ENCODE data around the gene GATA2. TPM values are rescaled to one million over a fixed set of nuclear protein-coding genes. Genes with fewer than 3 reads are reported as not detected.

Gene GATA2
- total RNA-seq, 4 donors from 2014 or later: 2.8 to 11.6 (median 8.1) TPM

- no peak overlapping the region for H3K4me3 ChIP-seq
- no peak for TF ChIP-seq CTCF (IDR thresholded peaks at IDR 0.05)
- no peak for TF ChIP-seq POLR2A (IDR thresholded peaks at IDR 0.05)
- no peak for DNase-seq
- H3K9me3 ChIP-seq: no peaks in the 10 kb centered on the region
- H3K36me3 ChIP-seq: no peaks in the 10 kb centered on the region
- peaks cover 0 to 18% of the 10 kb centered on the region in 2 donors for H3K27me3 ChIP-seq
- peaks cover 0 to 12% (median 0%) of the 10 kb centered on the region in 4 donors for H3K4me1 ChIP-seq
- H3K27ac ChIP-seq: no peak overlapping the region
Observed at GRCh38 chr3:128435058-128435457, 57.9 kb downstream of the GATA2 start.

GRCh38 chr3:128434524-128434923, 58.5 kb downstream of the GATA2 start:
- DNase-seq: no peak
- Histone ChIP-seq H3K4me1 (peaks cover 0 to 12% (median 0%) of the 10 kb centered on the region in 4 donors), H3K36me3 (no peaks in the 10 kb centered on the region), H3K27ac (no peak overlapping the region), H3K4me3 (no peak overlapping the region), H3K27me3 (peaks cover 0 to 18% of the 10 kb centered on the region in 2 donors), H3K9me3 (no peaks in the 10 kb centered on the region)
- TF ChIP-seq CTCF (IDR thresholded peaks at IDR 0.05) (no peak), POLR2A (IDR thresholded peaks at IDR 0.05) (no peak)

- no peak for DNase-seq
- H3K27me3 ChIP-seq: peaks cover 0 to 18% of the 10 kb centered on the region in 2 donors
- H3K4me1 ChIP-seq: peaks cover 0 to 12% (median 0%) of the 10 kb centered on the region in 4 donors
- TF ChIP-seq POLR2A (IDR thresholded peaks at IDR 0.05) (no peak), CTCF (IDR thresholded peaks at IDR 0.05) (no peak)
- no peak overlapping the region for H3K27ac ChIP-seq
- no peaks in the 10 kb centered on the region for H3K9me3 ChIP-seq
- no peaks in the 10 kb centered on the region for H3K36me3 ChIP-seq
- H3K4me3 ChIP-seq: no peak overlapping the region
Observed at GRCh38 chr3:128433837-128434165, 59.2 kb downstream of the GATA2 start.

- no peak for DNase-seq
Observed at GRCh38 chr3:128432971-128433836, 59.8 kb downstream of the GATA2 start.

GRCh38 chr3:128432301-128432970, 60.6 kb downstream of the GATA2 start:
- no peaks in the 10 kb centered on the region for H3K36me3 ChIP-seq
- peaks cover 0 to 12% (median 0%) of the 10 kb centered on the region in 4 donors for H3K4me1 ChIP-seq
- no peaks in the 10 kb centered on the region for H3K9me3 ChIP-seq
- H3K4me3 ChIP-seq: peak overlapping the region in 1 of 4 donors; percentile 38
- TF ChIP-seq CTCF (IDR thresholded peaks at IDR 0.05): no peak
- TF ChIP-seq POLR2A (IDR thresholded peaks at IDR 0.05): no peak
- H3K27me3 ChIP-seq: peaks cover 0 to 18% of the 10 kb centered on the region in 2 donors
- DNase-seq: no peak
- H3K27ac ChIP-seq: no peak overlapping the region

More at GRCh38 chr3:128432971-128433836, 59.8 kb downstream of the GATA2 start:
- Histone ChIP-seq H3K4me3 (peak overlapping the region in 1 of 4 donors; percentile 38), H3K36me3 (no peaks in the 10 kb centered on the region), H3K27me3 (peaks cover 0 to 18% of the 10 kb centered on the region in 2 donors), H3K9me3 (no peaks in the 10 kb centered on the region), H3K27ac (no peak overlapping the region), H3K4me1 (peaks cover 0 to 12% (median 0%) of the 10 kb centered on the region in 4 donors)
- TF ChIP-seq POLR2A (IDR thresholded peaks at IDR 0.05): no peak
- TF ChIP-seq CTCF (IDR thresholded peaks at IDR 0.05): no peak
